Measurements from ENCODE around the gene NFX1.
A peak's percentile ranks its signal among the peaks of the same experiment; 100 is the strongest.

The NFX1 gene

GRCh38 chr9:33288828-33289483, 1.4 kb upstream of the NFX1 start:
- Histone ChIP-seq H3K4me1 (ENCODE audit: control insufficient read depth, insufficient read depth, low read length) (no peaks in the 10 kb centered on the region), H3K4me3 (ENCODE audit: low read length) (no peak overlapping the region), H3K36me3 (ENCODE audit: control insufficient read depth, insufficient read depth, low read length) (no peaks in the 10 kb centered on the region), H3K27ac (ENCODE audit: low read length) (no peak overlapping the region), H3K27me3 (ENCODE audit: control insufficient read depth, insufficient read depth, low read length) (no peaks in the 10 kb centered on the region), H3K9me3 (ENCODE audit: control insufficient read depth, insufficient read depth, low read length) (no peaks in the 10 kb centered on the region)
- DNase-seq (ENCODE audit: low read depth, low spot score), result no peak
- WGBS (ENCODE audit: insufficient coverage, insufficient read length), result no CpG with 5 or more reads among the region's 14 CpGs

GRCh38 chr9:33289496-33289895, 820 bp upstream of the NFX1 start:
- Histone ChIP-seq H3K4me1 (ENCODE audit: control insufficient read depth, insufficient read depth, low read length) (no peaks in the 10 kb centered on the region), H3K9me3 (ENCODE audit: control insufficient read depth, insufficient read depth, low read length) (no peaks in the 10 kb centered on the region), H3K27me3 (ENCODE audit: control insufficient read depth, insufficient read depth, low read length) (no peaks in the 10 kb centered on the region), H3K4me3 (ENCODE audit: low read length) (no peak overlapping the region; the same call in 1 of the 2 replicates), H3K27ac (ENCODE audit: low read length) (no peak overlapping the region), H3K36me3 (ENCODE audit: control insufficient read depth, insufficient read depth, low read length) (no peaks in the 10 kb centered on the region)
- no peak for DNase-seq (ENCODE audit: low read depth, low spot score)
- no CpG with 5 or more reads among the region's 12 CpGs for WGBS (ENCODE audit: insufficient coverage, insufficient read length)

GRCh38 chr9:33289936-33290246, 425 bp upstream of the NFX1 start:
- H3K27me3 ChIP-seq (ENCODE audit: control insufficient read depth, insufficient read depth, low read length), result no peaks in the 10 kb centered on the region
- no CpG with 5 or more reads among the region's 14 CpGs for WGBS (ENCODE audit: insufficient coverage, insufficient read length)
- H3K36me3 ChIP-seq (ENCODE audit: control insufficient read depth, insufficient read depth, low read length), result no peaks in the 10 kb centered on the region
- H3K4me1 ChIP-seq (ENCODE audit: control insufficient read depth, insufficient read depth, low read length), result no peaks in the 10 kb centered on the region
- DNase-seq (ENCODE audit: low read depth, low spot score), result no peak
- H3K9me3 ChIP-seq (ENCODE audit: control insufficient read depth, insufficient read depth, low read length), result no peaks in the 10 kb centered on the region
- H3K27ac ChIP-seq (ENCODE audit: low read length), result no peak overlapping the region
- peak overlapping the region; percentile 78; the same call in 1 of the 2 replicates for H3K4me3 ChIP-seq (ENCODE audit: low read length)

DNA sequence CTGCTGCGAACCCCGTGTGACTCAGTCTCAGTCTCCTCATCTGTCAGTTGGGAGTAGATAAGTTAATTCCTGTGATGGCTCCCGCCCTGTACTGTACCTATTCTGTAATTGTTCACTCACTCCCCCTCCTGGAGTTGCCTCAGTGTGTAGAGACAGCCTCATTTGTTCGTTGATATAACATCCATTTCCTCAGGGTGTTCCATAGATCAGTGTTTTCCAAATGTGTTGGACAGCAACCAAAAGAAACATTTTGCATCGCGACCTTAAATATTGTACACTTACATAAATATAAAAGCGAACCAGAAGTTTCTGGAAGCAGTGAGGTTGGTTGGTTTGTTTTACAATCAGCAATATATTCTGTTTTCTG, 698 bp downstream of the NFX1 start:
- no peaks in the 10 kb centered on the region; the same call in 1 of the 2 replicates for H3K36me3 ChIP-seq (ENCODE audit: control insufficient read depth, insufficient read depth, low read length)

DNA sequence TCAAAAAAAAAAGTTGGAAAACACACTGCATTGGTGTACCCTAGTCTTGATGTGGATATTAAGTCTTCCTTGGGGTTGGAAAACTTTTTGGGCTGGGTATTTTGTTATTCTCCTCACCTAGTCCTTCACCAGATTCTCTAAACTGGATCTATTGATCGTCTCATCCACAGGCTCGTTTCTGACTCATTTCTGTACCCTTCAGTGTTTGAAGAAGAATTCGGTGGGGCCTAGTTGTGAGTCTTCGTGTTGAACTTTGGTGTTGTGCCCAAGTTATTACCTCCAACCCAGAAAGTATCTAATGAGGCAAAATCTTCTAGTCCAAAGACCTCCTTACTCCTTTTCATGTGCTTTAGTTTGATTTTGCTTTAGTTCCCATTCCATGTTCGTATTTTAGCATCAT, 1.6 kb downstream of the NFX1 start:
- Histone ChIP-seq H3K27ac (ENCODE audit: low read length) (no peak overlapping the region), H3K36me3 (ENCODE audit: control insufficient read depth, insufficient read depth, low read length) (peaks cover 3% of the 10 kb centered on the region; the same call in 1 of the 2 replicates), H3K4me1 (ENCODE audit: control insufficient read depth, insufficient read depth, low read length) (no peaks in the 10 kb centered on the region), H3K27me3 (ENCODE audit: control insufficient read depth, insufficient read depth, low read length) (no peaks in the 10 kb centered on the region), H3K9me3 (ENCODE audit: control insufficient read depth, insufficient read depth, low read length) (no peaks in the 10 kb centered on the region), H3K4me3 (ENCODE audit: low read length) (no peak overlapping the region)
- no CpG with 5 or more reads among the region's 5 CpGs for WGBS (ENCODE audit: insufficient coverage, insufficient read length)
- no peak for DNase-seq (ENCODE audit: low read depth, low spot score)

More for the DNA sequence above, 698 bp downstream of the NFX1 start:
- no peak for DNase-seq (ENCODE audit: low read depth, low spot score)
- Histone ChIP-seq H3K9me3 (ENCODE audit: control insufficient read depth, insufficient read depth, low read length) (no peaks in the 10 kb centered on the region), H3K27me3 (ENCODE audit: control insufficient read depth, insufficient read depth, low read length) (no peaks in the 10 kb centered on the region), H3K27ac (ENCODE audit: low read length) (no peak overlapping the region), H3K4me1 (ENCODE audit: control insufficient read depth, insufficient read depth, low read length) (no peaks in the 10 kb centered on the region), H3K4me3 (ENCODE audit: low read length) (peak overlapping the region; percentile 78)
- WGBS (ENCODE audit: insufficient coverage, insufficient read length), result no CpG with 5 or more reads among the region's 7 CpGs

DNA sequence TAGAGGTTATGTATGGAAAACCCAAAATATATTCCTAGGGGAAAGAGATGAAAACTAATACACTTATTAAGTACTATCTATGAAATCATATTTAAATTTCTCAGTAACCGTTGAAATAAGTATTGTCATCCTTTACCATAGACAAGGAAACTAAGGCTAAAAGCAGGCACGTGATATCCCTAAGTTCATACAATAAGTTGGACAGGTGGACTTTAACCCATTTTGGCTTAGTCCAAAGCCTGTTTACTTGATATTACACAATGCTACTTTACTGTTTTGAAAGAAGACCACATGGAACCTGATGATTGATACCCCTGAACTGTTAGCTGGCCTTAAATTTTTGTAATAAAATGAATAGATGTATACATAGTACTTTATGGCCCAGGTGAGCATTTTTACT, 3.5 kb downstream of the NFX1 start:
- H3K36me3 ChIP-seq (ENCODE audit: control insufficient read depth, insufficient read depth, low read length), result peaks cover 6% of the 10 kb centered on the region; the same call in 1 of the 2 replicates
- no peak overlapping the region for H3K27ac ChIP-seq (ENCODE audit: low read length)
- H3K4me3 ChIP-seq (ENCODE audit: low read length), result no peak overlapping the region
- no peaks in the 10 kb centered on the region for H3K4me1 ChIP-seq (ENCODE audit: control insufficient read depth, insufficient read depth, low read length)
- H3K9me3 ChIP-seq (ENCODE audit: control insufficient read depth, insufficient read depth, low read length), result no peaks in the 10 kb centered on the region
- no peak for DNase-seq (ENCODE audit: low read depth, low spot score)
- WGBS (ENCODE audit: insufficient coverage, insufficient read length), result no CpG with 5 or more reads among the region's 2 CpGs
- H3K27me3 ChIP-seq (ENCODE audit: control insufficient read depth, insufficient read depth, low read length), result no peaks in the 10 kb centered on the region

DNA sequence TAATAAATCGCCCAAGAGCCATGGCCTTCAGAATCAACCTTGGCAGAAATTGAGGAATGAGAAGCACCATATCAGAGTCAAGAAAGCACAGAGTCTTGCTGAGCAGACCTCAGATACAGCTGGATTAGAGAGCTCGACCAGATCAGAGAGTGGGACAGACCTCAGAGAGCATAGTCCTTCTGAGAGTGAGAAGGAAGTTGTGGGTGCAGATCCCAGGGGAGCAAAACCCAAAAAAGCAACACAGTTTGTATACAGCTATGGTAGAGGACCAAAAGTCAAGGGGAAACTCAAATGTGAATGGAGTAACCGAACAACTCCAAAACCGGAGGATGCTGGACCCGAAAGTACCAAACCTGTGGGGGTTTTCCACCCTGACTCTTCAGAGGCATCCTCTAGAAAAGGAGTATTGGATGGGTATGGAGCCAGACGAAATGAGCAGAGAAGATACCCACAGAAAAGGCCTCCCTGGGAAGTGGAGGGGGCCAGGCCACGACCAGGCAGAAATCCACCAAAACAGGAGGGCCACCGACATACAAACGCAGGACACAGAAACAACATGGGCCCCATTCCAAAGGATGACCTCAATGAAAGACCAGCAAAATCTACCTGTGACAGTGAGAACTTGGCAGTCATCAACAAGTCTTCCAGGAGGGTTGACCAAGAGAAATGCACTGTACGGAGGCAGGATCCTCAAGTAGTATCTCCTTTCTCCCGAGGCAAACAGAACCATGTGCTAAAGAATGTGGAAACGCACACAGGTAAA, 4.5 kb downstream of the NFX1 start:
- Histone ChIP-seq H3K4me3 (ENCODE audit: low read length) (no peak overlapping the region), H3K36me3 (ENCODE audit: control insufficient read depth, insufficient read depth, low read length) (peaks cover 9% of the 10 kb centered on the region; the same call in 1 of the 2 replicates)
- WGBS (ENCODE audit: insufficient coverage, insufficient read length), result no CpG with 5 or more reads among the region's 12 CpGs

DNA sequence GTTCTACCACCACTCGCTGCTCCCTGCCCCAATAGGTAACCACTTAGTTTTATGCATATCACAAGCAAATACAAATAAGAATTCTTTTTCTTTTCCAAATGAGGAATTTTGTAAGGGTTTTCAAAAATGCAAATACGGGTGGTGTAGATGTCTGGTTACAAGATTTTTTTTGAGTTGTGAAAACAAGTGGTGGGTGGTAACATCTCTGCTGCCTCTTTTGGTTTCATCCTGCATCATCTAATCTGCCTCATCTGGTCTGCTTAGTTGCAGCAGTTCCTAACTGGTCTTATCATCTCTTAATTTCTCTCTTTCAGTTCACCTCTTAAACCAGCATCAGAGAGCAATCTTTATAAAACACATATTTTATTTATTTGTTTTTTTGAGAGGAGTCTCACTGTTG, 5.3 kb downstream of the NFX1 start:
- DNase-seq (ENCODE audit: low read depth, low spot score), result no peak
- no peak overlapping the region for H3K27ac ChIP-seq (ENCODE audit: low read length)
- H3K36me3 ChIP-seq (ENCODE audit: control insufficient read depth, insufficient read depth, low read length), result peaks cover 9% of the 10 kb centered on the region; the same call in 1 of the 2 replicates
- WGBS (ENCODE audit: insufficient coverage, insufficient read length), result no CpG with 5 or more reads among the region's 2 CpGs
- H3K4me3 ChIP-seq (ENCODE audit: low read length), result no peak overlapping the region
- H3K4me1 ChIP-seq (ENCODE audit: control insufficient read depth, insufficient read depth, low read length), result no peaks in the 10 kb centered on the region
- H3K27me3 ChIP-seq (ENCODE audit: control insufficient read depth, insufficient read depth, low read length), result no peaks in the 10 kb centered on the region
- H3K9me3 ChIP-seq (ENCODE audit: control insufficient read depth, insufficient read depth, low read length), result no peaks in the 10 kb centered on the region

More for the DNA sequence above, 4.5 kb downstream of the NFX1 start:
- Histone ChIP-seq H3K27ac (ENCODE audit: low read length) (no peak overlapping the region), H3K9me3 (ENCODE audit: control insufficient read depth, insufficient read depth, low read length) (no peaks in the 10 kb centered on the region), H3K4me1 (ENCODE audit: control insufficient read depth, insufficient read depth, low read length) (no peaks in the 10 kb centered on the region), H3K27me3 (ENCODE audit: control insufficient read depth, insufficient read depth, low read length) (no peaks in the 10 kb centered on the region)
- no peak for DNase-seq (ENCODE audit: low read depth, low spot score)

GRCh38 chr9:33297432-33297831, 7.1 kb downstream of the NFX1 start:
- no peak for DNase-seq (ENCODE audit: low read depth, low spot score)
- no peaks in the 10 kb centered on the region for H3K4me1 ChIP-seq (ENCODE audit: control insufficient read depth, insufficient read depth, low read length)
- H3K4me3 ChIP-seq (ENCODE audit: low read length), result no peak overlapping the region
- no CpG with 5 or more reads among the region's 1 CpG for WGBS (ENCODE audit: insufficient coverage, insufficient read length)
- H3K9me3 ChIP-seq (ENCODE audit: control insufficient read depth, insufficient read depth, low read length), result no peaks in the 10 kb centered on the region
- H3K36me3 ChIP-seq (ENCODE audit: control insufficient read depth, insufficient read depth, low read length), result peaks cover 12% of the 10 kb centered on the region; the same call in 1 of the 2 replicates
- H3K27ac ChIP-seq (ENCODE audit: low read length), result no peak overlapping the region
- H3K27me3 ChIP-seq (ENCODE audit: control insufficient read depth, insufficient read depth, low read length), result no peaks in the 10 kb centered on the region

GRCh38 chr9:33300546-33300945, 10.2 kb downstream of the NFX1 start:
- no CpG with 5 or more reads among the region's 2 CpGs for WGBS (ENCODE audit: insufficient coverage, insufficient read length)
- H3K36me3 ChIP-seq (ENCODE audit: control insufficient read depth, insufficient read depth, low read length), result peaks cover 17% of the 10 kb centered on the region
- no peaks in the 10 kb centered on the region for H3K9me3 ChIP-seq (ENCODE audit: control insufficient read depth, insufficient read depth, low read length)
- H3K27me3 ChIP-seq (ENCODE audit: control insufficient read depth, insufficient read depth, low read length), result no peaks in the 10 kb centered on the region
- DNase-seq (ENCODE audit: low read depth, low spot score), result no peak
- no peak overlapping the region for H3K27ac ChIP-seq (ENCODE audit: low read length)
- no peaks in the 10 kb centered on the region for H3K4me1 ChIP-seq (ENCODE audit: control insufficient read depth, insufficient read depth, low read length)
- no peak overlapping the region for H3K4me3 ChIP-seq (ENCODE audit: low read length)

Data from iPS DF 6.9 (cell line).